ENCODE results near the gene TTC8.
"Not testable (repeated sequence)": the region's sequence is repeated elsewhere in the genome, so short reads cannot be mapped to it uniquely, and the experiment has no call there.

The TTC8 gene

GRCh38 chr14:88818018-88818417 lies 6.4 kb upstream of the TTC8 start:
- H3K4me1 Mint-ChIP-seq: no peaks in the 10 kb centered on the region
- no peak overlapping the region for H3K27ac Mint-ChIP-seq
- TF ChIP-seq, protein P1, sequence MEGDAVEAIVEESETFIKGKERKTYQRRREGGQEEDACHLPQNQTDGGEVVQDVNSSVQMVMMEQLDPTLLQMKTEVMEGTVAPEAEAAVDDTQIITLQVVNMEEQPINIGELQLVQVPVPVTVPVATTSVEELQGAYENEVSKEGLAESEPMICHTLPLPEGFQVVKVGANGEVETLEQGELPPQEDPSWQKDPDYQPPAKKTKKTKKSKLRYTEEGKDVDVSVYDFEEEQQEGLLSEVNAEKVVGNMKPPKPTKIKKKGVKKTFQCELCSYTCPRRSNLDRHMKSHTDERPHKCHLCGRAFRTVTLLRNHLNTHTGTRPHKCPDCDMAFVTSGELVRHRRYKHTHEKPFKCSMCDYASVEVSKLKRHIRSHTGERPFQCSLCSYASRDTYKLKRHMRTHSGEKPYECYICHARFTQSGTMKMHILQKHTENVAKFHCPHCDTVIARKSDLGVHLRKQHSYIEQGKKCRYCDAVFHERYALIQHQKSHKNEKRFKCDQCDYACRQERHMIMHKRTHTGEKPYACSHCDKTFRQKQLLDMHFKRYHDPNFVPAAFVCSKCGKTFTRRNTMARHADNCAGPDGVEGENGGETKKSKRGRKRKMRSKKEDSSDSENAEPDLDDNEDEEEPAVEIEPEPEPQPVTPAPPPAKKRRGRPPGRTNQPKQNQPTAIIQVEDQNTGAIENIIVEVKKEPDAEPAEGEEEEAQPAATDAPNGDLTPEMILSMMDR (IDR thresholded peaks at IDR 0.05; ENCODE audit: unreplicated experiment in 3 of 3): no peak
- no peaks in the 10 kb centered on the region for H3K27me3 Mint-ChIP-seq (ENCODE audit: low read depth)
- no peaks in the 10 kb centered on the region for H3K9me3 Mint-ChIP-seq
- H3K36me3 Mint-ChIP-seq (ENCODE audit: low read depth): no peaks in the 10 kb centered on the region
- H3K4me3 Mint-ChIP-seq: no peak overlapping the region

DNA sequence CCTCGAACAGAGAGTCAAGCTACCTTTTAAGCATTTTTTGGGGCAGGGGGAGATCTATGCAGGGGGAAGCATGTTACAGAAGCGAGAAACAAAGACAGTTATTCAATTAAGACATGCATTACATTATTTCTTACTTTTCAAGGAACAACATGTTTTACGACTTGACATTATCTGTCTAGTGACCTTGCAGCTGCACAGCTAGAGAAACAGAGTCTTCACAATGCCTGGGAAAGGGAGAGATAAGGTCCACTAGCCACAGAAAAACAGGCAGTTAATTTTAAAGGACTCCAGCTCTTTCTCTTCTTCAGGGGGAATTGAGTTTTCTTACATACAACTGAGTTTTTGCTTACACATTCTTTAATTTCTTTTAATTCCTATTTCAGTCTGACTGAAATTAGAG lies 4.8 kb upstream of the TTC8 start:
- not testable (repeated sequence) for H3K4me3 Mint-ChIP-seq; H3K27ac Mint-ChIP-seq; H3K4me1 Mint-ChIP-seq; H3K9me3 Mint-ChIP-seq; H3K27me3 Mint-ChIP-seq (ENCODE audit: low read depth); H3K36me3 Mint-ChIP-seq (ENCODE audit: low read depth)

DNA sequence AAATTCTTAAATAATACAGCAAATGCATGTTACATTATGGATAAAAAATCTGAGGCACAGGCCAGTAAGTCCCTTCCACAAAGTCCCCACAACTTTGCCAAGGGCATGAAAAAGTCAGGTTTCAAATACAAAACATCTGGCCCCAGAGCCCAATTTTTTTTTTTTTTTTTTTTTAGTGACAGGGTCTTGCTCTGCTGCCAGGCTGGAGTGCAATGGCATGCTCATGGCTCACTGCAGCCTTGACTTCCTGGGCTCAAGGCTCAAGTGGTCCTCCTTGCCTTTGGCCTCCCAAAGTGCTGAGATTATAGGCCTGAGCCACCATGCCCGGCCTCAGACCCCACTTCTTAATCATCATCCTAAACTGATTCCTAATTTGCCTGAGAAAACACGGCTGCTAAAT lies 3.1 kb upstream of the TTC8 start:
- no peak overlapping the region for H3K4me3 Mint-ChIP-seq
- no peaks in the 10 kb centered on the region for H3K27me3 Mint-ChIP-seq (ENCODE audit: low read depth)
- H3K9me3 Mint-ChIP-seq: no peaks in the 10 kb centered on the region
- TF ChIP-seq, protein P1 (IDR thresholded peaks at IDR 0.05; ENCODE audit: unreplicated experiment in 3 of 3): no peak
- no peaks in the 10 kb centered on the region for H3K36me3 Mint-ChIP-seq (ENCODE audit: low read depth)
- H3K27ac Mint-ChIP-seq: no peak overlapping the region
- H3K4me1 Mint-ChIP-seq: peaks cover 13% of the 10 kb centered on the region

GRCh38 chr14:88821888-88822287 lies 2.6 kb upstream of the TTC8 start:
- TF ChIP-seq, protein P1 (IDR thresholded peaks at IDR 0.05; ENCODE audit: unreplicated experiment in 3 of 3): no peak
- Mint-ChIP-seq H3K9me3 (no peaks in the 10 kb centered on the region), H3K4me3 (no peak overlapping the region), H3K27me3 (ENCODE audit: low read depth) (no peaks in the 10 kb centered on the region), H3K27ac (no peak overlapping the region), H3K36me3 (ENCODE audit: low read depth) (no peaks in the 10 kb centered on the region), H3K4me1 (peaks cover 13% of the 10 kb centered on the region)

- TF ChIP-seq, protein P1 (IDR thresholded peaks at IDR 0.05; ENCODE audit: unreplicated experiment in 3 of 3): no peak
- Mint-ChIP-seq H3K27me3 (ENCODE audit: low read depth) (no peaks in the 10 kb centered on the region), H3K4me3 (peak overlapping the region; percentile 86 to 94 (median 94)), H3K9me3 (no peaks in the 10 kb centered on the region), H3K36me3 (ENCODE audit: low read depth) (no peaks in the 10 kb centered on the region), H3K4me1 (peaks cover 28% of the 10 kb centered on the region), H3K27ac (peak overlapping the region; percentile 98 to 100 (median 98))
Observed at GRCh38 chr14:88823968-88824313, 510 bp upstream of the TTC8 start.

DNA sequence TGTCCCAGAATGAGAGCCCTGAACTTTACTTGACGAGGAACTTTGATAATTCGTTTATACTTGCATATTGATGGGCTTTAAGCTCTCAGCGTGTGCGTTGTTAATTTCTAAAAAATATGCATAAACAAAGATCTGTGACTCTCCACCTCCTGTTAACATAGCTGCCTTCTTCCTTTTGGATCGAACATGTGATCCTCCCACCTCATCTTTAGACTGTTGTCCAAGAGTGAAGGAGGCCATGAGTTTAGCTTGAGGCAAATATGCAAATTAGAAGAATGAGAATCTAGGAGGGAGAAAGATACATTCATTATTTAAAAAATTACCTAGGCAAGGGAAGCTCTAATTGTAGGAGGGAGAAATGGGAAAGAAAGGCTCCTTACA lies 617 bp downstream of the TTC8 start:
- no peaks in the 10 kb centered on the region for H3K27me3 Mint-ChIP-seq (ENCODE audit: low read depth)
- peak overlapping the region; percentile 98 to 100 (median 98) for H3K27ac Mint-ChIP-seq
- TF ChIP-seq, protein P1 (IDR thresholded peaks at IDR 0.05; ENCODE audit: unreplicated experiment in 3 of 3): no peak
- no peaks in the 10 kb centered on the region for H3K9me3 Mint-ChIP-seq
- H3K4me1 Mint-ChIP-seq: peaks cover 28% of the 10 kb centered on the region
- H3K4me3 Mint-ChIP-seq: peak overlapping the region; percentile 86 to 94 (median 94)
- peaks cover 2% of the 10 kb centered on the region for H3K36me3 Mint-ChIP-seq (ENCODE audit: low read depth)

All from nephron (organoid).